GM18499 (cell line): ENCODE measurements around the gene DAAM1.

Experiments
- ATAC-seq: cut with Tn5 transposase; IDR thresholded peaks from one replicate; pipeline ENCODE4 v1.9.1; 2021; ENCODE audit warnings: moderate number of reproducible peaks; ENCODE audit not compliant: insufficient read depth, unreplicated experiment

DAAM1 gene

DNA sequence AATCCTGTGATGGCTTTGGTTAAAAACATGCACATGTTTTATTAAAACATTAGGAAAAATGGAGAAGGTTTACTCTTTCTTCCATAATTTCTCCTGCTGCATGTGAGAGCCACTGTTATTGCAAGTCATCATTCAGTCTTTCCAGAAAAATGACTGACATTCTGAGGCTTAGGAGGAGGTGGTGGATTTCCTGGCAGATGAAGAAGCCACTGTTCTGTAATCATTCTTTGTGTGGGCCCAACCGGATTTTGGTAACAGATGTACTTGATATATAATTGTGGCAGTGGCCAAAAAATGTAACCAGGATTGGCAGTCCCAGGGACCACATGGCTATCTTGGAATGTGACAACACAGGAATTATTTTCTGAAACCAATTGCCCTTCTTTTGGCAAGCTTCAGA is 120.2 kb downstream of the DAAM1 start:
- ATAC-seq, result no peak

GRCh38 chr14:59309291-59309900 is 120.9 kb downstream of the DAAM1 start:
- ATAC-seq, result no peak

DNA sequence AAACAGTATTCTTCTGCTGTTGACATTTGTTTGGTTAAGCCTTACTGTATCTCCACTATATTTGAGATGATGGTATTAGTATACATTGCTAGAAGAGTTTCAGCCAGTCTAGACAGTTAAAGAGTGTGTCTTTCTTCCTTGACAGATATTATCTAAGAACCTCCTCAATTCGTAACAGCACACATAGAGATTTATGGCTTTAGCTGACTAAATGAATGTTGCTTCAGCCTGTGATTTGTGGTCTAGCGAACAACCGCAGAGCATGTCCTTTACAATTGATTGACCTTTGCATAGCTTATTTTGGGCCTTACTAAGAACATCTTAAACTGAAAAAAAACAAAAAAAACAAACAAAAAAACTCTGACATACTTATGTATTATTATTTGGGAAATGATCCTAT is 122.2 kb downstream of the DAAM1 start:
- no peak for ATAC-seq

DNA sequence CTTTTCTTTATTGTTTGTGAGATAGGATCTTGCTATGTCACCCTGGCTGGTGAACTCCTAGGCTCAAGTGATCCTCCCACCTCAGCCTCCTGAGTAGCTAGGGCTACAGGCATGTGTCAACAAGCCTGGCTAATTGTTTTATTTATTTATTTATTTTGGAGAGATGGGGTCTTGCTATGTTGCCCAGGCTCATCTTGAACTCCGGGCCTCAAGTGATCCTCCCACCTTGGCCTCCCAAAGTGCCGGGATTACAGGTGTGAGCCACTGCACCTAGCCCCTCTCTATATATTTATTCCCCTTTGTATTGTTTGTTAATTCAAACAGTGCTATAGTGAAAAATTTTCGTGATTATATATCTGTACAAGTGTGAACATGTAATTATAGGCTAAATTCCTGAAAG is 123.3 kb downstream of the DAAM1 start:
- no peak for ATAC-seq

GRCh38 chr14:59313144-59313651 is 124.7 kb downstream of the DAAM1 start:
- ATAC-seq, result peak; percentile 35

DNA sequence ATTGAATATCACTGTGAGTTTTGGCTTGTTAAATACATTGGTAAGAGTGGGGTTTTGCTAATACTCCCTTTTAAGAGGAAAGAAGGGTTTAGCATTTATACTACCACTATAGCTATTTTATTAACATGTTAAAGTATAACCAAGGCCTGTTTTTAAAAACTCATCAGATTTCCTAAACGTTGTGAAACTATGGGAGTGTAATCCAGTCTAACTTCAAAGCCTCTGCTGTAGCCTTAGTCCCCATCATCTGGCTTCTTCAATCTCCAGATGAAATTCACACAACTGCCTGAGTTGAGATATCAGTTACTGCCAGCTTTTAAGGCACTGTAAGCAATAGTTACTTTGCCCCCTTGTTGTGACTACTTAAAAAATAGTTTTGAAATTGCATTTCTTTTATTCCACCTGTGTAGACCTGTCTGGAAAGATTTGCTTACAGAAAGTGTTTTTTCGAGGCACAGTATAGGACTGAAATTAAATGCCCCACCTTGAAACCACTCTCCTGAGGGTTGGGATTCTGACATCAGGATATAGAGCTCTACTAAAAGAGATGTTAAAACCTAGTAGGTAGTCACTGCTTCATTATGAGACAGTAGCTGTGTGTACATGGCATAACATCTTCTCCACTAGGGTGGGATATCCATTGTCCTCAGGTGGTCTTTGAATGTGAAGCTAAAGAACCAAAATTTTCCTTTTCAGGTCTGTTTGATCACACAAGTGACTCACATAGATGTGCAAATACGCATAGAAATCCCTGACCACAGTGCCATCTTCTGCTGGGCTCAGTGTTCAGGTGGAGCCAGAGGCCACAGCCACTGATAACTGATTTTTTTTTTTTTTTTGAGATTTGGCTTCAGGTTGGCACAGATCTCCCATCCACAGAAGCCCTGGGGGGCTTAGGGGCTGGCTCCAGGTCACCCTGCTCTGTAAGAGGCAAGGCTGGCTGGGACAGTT is 125.5 kb downstream of the DAAM1 start:
- no peak for ATAC-seq

- ATAC-seq, result no peak
Measured at GRCh38 chr14:59314953-59315599, 126.6 kb downstream of the DAAM1 start.

- ATAC-seq, result no peak
Measured at GRCh38 chr14:59316151-59316830, 127.8 kb downstream of the DAAM1 start.

DNA sequence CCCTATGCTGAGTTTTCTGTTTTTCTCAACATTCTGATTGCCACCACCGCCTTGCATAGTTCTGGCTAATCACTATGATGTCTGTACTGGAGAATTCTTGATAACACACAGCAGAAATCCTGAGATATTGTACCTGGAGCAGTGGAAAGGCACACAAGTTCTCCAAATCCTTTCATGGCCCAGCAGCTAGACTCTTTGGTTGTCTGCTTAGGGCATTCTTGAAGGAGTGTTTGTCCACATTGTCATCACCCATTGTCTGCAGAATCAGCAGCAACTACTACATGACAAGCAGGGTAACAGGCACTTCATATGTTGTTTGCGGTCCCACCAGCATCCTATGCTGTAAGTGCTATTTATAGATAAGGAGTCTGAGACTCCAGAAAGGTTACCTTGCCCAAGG is 128.9 kb downstream of the DAAM1 start:
- ATAC-seq, result no peak

- ATAC-seq, result no peak
Measured at GRCh38 chr14:59317798-59318505, 129.5 kb downstream of the DAAM1 start.

- no peak for ATAC-seq
Measured at GRCh38 chr14:59318908-59319307, 130.4 kb downstream of the DAAM1 start.

DNA sequence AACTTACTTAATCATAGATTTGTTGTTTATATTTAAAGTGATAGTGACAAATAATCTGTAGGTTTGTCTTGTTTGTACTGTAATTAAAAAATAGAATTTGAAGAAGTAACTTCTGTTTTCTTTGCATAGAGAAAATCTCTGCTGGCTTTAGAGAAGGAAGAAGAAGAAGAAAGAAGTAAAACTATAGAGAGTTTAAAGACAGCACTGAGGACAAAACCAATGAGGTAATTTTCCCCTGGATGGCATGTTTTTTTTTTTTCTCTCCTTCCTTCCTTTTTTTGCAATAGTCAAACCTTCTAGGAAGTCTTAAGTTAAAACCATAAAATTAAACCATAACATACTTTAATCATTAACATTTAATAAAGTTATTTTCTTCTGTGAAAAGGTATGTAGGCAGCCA is 131.9 kb downstream of the DAAM1 start:
- ATAC-seq, result no peak

- no peak for ATAC-seq
Measured at GRCh38 chr14:59320763-59321625, 132.5 kb downstream of the DAAM1 start.

DNA sequence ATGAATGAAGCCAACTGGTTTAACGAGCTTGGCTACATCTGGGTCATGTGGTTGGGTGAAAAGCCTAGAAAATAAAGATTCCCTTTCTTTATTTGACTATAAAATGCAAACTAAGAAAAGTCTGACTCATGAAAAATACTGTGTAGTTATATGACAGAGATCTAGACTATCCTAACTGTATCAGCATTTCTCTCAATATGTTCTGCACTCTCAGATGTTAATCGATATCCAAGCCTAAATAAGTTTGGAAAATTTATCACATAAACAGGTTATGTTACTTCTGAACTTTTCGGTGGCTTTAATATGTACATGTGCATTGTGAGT is 133.1 kb downstream of the DAAM1 start:
- ATAC-seq, result no peak

GRCh38 chr14:59325906-59326305 is 137.4 kb downstream of the DAAM1 start:
- ATAC-seq, result no peak

GRCh38 chr14:59328454-59328853 is 140.0 kb downstream of the DAAM1 start:
- ATAC-seq, result no peak

GRCh38 chr14:59330455-59330854 is 142.0 kb downstream of the DAAM1 start:
- ATAC-seq, result peak; percentile 95

- ATAC-seq, result no peak
Measured at GRCh38 chr14:59331217-59331616, 142.8 kb downstream of the DAAM1 start.

DNA sequence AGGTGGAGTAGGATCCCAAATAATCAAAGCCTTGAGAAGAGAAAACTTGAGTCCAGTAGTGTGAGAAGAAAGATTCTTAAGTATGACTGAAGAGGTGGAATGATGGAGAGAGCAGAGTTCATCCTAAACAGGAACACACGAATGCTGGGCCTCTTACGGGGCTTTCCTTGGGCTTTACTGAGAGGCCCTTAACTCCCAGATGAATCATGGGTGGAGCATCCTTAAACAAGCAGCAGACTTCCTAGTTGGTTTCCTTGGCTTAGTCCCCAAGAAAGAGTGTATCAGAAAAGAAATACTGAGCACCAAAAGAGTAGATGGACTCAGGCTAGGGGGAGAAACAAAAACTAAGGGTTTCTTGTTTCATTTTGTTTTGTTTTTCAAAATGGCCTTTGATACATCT is 144.3 kb downstream of the DAAM1 start:
- no peak for ATAC-seq
